ENCODE measurements around the gene IL17D.

GRCh38 chr13:20760872-20761271 lies 57.4 kb downstream of the IL17D start:
- TF ChIP-seq EZH2 (IDR thresholded peaks at IDR 0.05) (no peak), POLR2AphosphoS5 (IDR thresholded peaks at IDR 0.05; ENCODE audit: borderline replicate concordance, low read depth, low read length) (no peak), FOXP2 (optimal IDR thresholded peaks at IDR 0.05; ENCODE audit: control extremely low read depth, extremely low read length, insufficient read depth) (no peak)
